Esophagus (tissue), 2 donors: Measurements from ENCODE around the gene LRP1B. TPM values are rescaled to one million over a fixed set of nuclear protein-coding genes. Genes with fewer than 3 reads are reported as not detected.

Source experiments
- H3K27ac ChIP-seq, 2 donors: one replicate each; pipeline ENCODE4 v1.5.1; 2013; ENCODE audit warnings: low read depth in 2 of 2, mild to moderate bottlenecking in 2 of 2, inconsistent platforms in 1 of 2, low read length in 1 of 2, moderate library complexity in 1 of 2
- H3K27me3 ChIP-seq, 2 donors: one replicate each; pipeline ENCODE4 v1.6.1; 2013; ENCODE audit warnings: low read length in 2 of 2, control low read depth in 1 of 2, mild to moderate bottlenecking in 1 of 2; ENCODE audit not compliant: insufficient read depth in 2 of 2, control insufficient read depth in 1 of 2
- H3K36me3 ChIP-seq, 2 donors: one replicate each; pipeline ENCODE4 v1.6.1; 2013; ENCODE audit warnings: low read length in 1 of 2; ENCODE audit not compliant: control insufficient read depth in 2 of 2, insufficient read depth in 2 of 2
- H3K4me1 ChIP-seq, 2 donors: one replicate each; pipeline ENCODE4 v1.6.1; 2013; ENCODE audit warnings: low read length in 1 of 2; ENCODE audit not compliant: control insufficient read depth in 2 of 2, insufficient read depth in 2 of 2
- H3K4me3 ChIP-seq, 2 donors: one replicate each; pipeline ENCODE4 v1.5.1; 2013; ENCODE audit warnings: low read length in 2 of 2, mild to moderate bottlenecking in 2 of 2, low read depth in 1 of 2, moderate library complexity in 1 of 2
- H3K9me3 ChIP-seq, 2 donors: one replicate each; pipeline ENCODE4 v1.6.1; 2013; ENCODE audit warnings: mild to moderate bottlenecking in 2 of 2, low read depth in 1 of 2, low read length in 1 of 2, moderate library complexity in 1 of 2; ENCODE audit not compliant: control insufficient read depth in 2 of 2, insufficient read depth in 1 of 2
- WGBS, 2 donors: extraction: QIAGEN DNeasy Blood & Tissue Kit; methylation state at CpG; one replicate each; pipeline ENCODE4 v1.1.7; 2013; 5-methylcytosine and 5-hydroxymethylcytosine counted together
- polyA plus RNA-seq, 2 donors: library from polyadenylated mRNA; stranded (reverse); fragments of 200-250 nt; gene quantifications; one replicate each; pipeline ENCODE4 v1.2.3, GENCODE V29; 2013
- donor health status: healthy with polysubstance abuse.
- donor health status: Bipolar disorder and iron deficiency.

The LRP1B gene
- polyA plus RNA-seq, 2 donors: 0.02 to 0.10 TPM

GRCh38 chr2:142048581-142048980, 82.2 kb downstream of the LRP1B start:
- WGBS, 2 donors: 41% methylated on average over 1 of the region's 1 CpG
- no peaks in the 10 kb centered on the region for H3K4me1 ChIP-seq
- no peak overlapping the region for H3K27ac ChIP-seq
- no peaks in the 10 kb centered on the region for H3K9me3 ChIP-seq
- no peaks in the 10 kb centered on the region for H3K36me3 ChIP-seq
- H3K4me3 ChIP-seq: no peak overlapping the region
- H3K27me3 ChIP-seq: no peaks in the 10 kb centered on the region

GRCh38 chr2:142045641-142046040, 85.2 kb downstream of the LRP1B start:
- Histone ChIP-seq H3K4me3 (no peak overlapping the region), H3K27me3 (no peaks in the 10 kb centered on the region), H3K27ac (no peak overlapping the region), H3K36me3 (no peaks in the 10 kb centered on the region), H3K9me3 (no peaks in the 10 kb centered on the region), H3K4me1 (no peaks in the 10 kb centered on the region)
- 83 to 86% methylated on average over 4 of the region's 4 CpGs for WGBS, 2 donors

- Histone ChIP-seq H3K9me3 (no peaks in the 10 kb centered on the region), H3K4me1 (no peaks in the 10 kb centered on the region), H3K4me3 (no peak overlapping the region), H3K36me3 (no peaks in the 10 kb centered on the region), H3K27me3 (no peaks in the 10 kb centered on the region), H3K27ac (no peak overlapping the region)
- 48 to 58% methylated on average over 3 of the region's 3 CpGs for WGBS, 2 donors
These were observed 86.6 kb downstream of the LRP1B start for GRCh38 chr2:142044197-142044596.

- no peaks in the 10 kb centered on the region for H3K9me3 ChIP-seq
- no peak overlapping the region for H3K4me3 ChIP-seq
- 75 to 76% methylated on average over 1 of the region's 1 CpG for WGBS, 2 donors
- H3K27me3 ChIP-seq: no peaks in the 10 kb centered on the region
- no peaks in the 10 kb centered on the region for H3K4me1 ChIP-seq
- no peaks in the 10 kb centered on the region for H3K36me3 ChIP-seq
- no peak overlapping the region for H3K27ac ChIP-seq
These were observed 88.1 kb downstream of the LRP1B start for GRCh38 chr2:142042536-142043199.

- H3K9me3 ChIP-seq: no peaks in the 10 kb centered on the region
These were observed 88.8 kb downstream of the LRP1B start for GRCh38 chr2:142041996-142042395.

GRCh38 chr2:142041105-142041504, 89.7 kb downstream of the LRP1B start:
- no peaks in the 10 kb centered on the region for H3K36me3 ChIP-seq
- no peaks in the 10 kb centered on the region for H3K9me3 ChIP-seq
- H3K4me3 ChIP-seq: no peak overlapping the region
- no peaks in the 10 kb centered on the region for H3K27me3 ChIP-seq
- WGBS, 2 donors: 85 to 89% methylated on average over 1 of the region's 1 CpG
- no peaks in the 10 kb centered on the region for H3K4me1 ChIP-seq
- H3K27ac ChIP-seq: no peak overlapping the region

More at GRCh38 chr2:142041996-142042395, 88.8 kb downstream of the LRP1B start:
- no peaks in the 10 kb centered on the region for H3K36me3 ChIP-seq
- no peaks in the 10 kb centered on the region for H3K27me3 ChIP-seq
- no peaks in the 10 kb centered on the region for H3K4me1 ChIP-seq
- no peak overlapping the region for H3K27ac ChIP-seq
- no peak overlapping the region for H3K4me3 ChIP-seq
- 85 to 88% methylated on average over 6 of the region's 6 CpGs for WGBS, 2 donors

GRCh38 chr2:142040556-142040955, 90.3 kb downstream of the LRP1B start:
- no peaks in the 10 kb centered on the region for H3K36me3 ChIP-seq
- 55 to 59% methylated on average over 1 of the region's 1 CpG for WGBS, 2 donors
- no peaks in the 10 kb centered on the region for H3K27me3 ChIP-seq
- H3K4me1 ChIP-seq: no peaks in the 10 kb centered on the region
- H3K9me3 ChIP-seq: no peaks in the 10 kb centered on the region
- H3K4me3 ChIP-seq: no peak overlapping the region
- H3K27ac ChIP-seq: no peak overlapping the region

- no peaks in the 10 kb centered on the region for H3K4me1 ChIP-seq
- 89 to 91% methylated on average over 1 of the region's 1 CpG for WGBS, 2 donors
- no peak overlapping the region for H3K4me3 ChIP-seq
- no peaks in the 10 kb centered on the region for H3K9me3 ChIP-seq
- no peaks in the 10 kb centered on the region for H3K36me3 ChIP-seq
- no peak overlapping the region for H3K27ac ChIP-seq
- no peaks in the 10 kb centered on the region for H3K27me3 ChIP-seq
These were observed 92.0 kb downstream of the LRP1B start for GRCh38 chr2:142038826-142039225.

- no peaks in the 10 kb centered on the region for H3K9me3 ChIP-seq
- H3K27me3 ChIP-seq: no peaks in the 10 kb centered on the region
- H3K4me1 ChIP-seq: no peaks in the 10 kb centered on the region
- H3K36me3 ChIP-seq: no peaks in the 10 kb centered on the region
- 25 to 26% methylated on average over 3 of the region's 3 CpGs for WGBS, 2 donors
- no peak overlapping the region for H3K4me3 ChIP-seq
- no peak overlapping the region for H3K27ac ChIP-seq
These were observed 93.1 kb downstream of the LRP1B start for GRCh38 chr2:142037744-142038143.

GRCh38 chr2:142037066-142037465, 93.8 kb downstream of the LRP1B start:
- H3K4me3 ChIP-seq: no peak overlapping the region

More at GRCh38 chr2:142037066-142037465, 93.8 kb downstream of the LRP1B start:
- H3K36me3 ChIP-seq: no peaks in the 10 kb centered on the region
- 38 to 62% methylated on average over 3 of the region's 3 CpGs for WGBS, 2 donors
- H3K9me3 ChIP-seq: no peaks in the 10 kb centered on the region
- H3K27me3 ChIP-seq: no peaks in the 10 kb centered on the region
- no peak overlapping the region for H3K27ac ChIP-seq
- H3K4me1 ChIP-seq: no peaks in the 10 kb centered on the region
